ENCODE data around the gene WDR46. TPM values are rescaled to one million over a fixed set of nuclear protein-coding genes. Genes with fewer than 3 reads are reported as not detected.

WDR46 gene
- total and polyA plus RNA-seq, 2 of the 13 experiments (the other 11 are each of a cell fraction or from before 2014, with no cell fraction given) = 47.4 to 105 TPM

GRCh38 chr6:33299237-33299944, 10.4 kb upstream of the WDR46 start (continued):
- peak; percentile 97; the same call in 1 of the 2 replicates for TF ChIP-seq ZMAT3 (CRISPR knock-in tag; conservative IDR thresholded peaks at IDR 0.05)
- TF ChIP-seq RXRB (CRISPR knock-in tag; IDR thresholded peaks at IDR 0.05; ENCODE audit: borderline replicate concordance) = peak; percentile 54; the same call in 1 of the 2 replicates
- no peak; the same call in 1 of the 2 replicates for TF ChIP-seq ZNF720 (CRISPR knock-in tag; IDR thresholded peaks at IDR 0.05)
- TF ChIP-seq ZNF644 (CRISPR knock-in tag; IDR thresholded peaks at IDR 0.05; ENCODE audit: low read depth) = no peak
- no peak for TF ChIP-seq ZFP90 (CRISPR knock-in tag; IDR thresholded peaks at IDR 0.05; ENCODE audit: borderline replicate concordance)
- peak; percentile 83; the same call in 1 of the 2 replicates for TF ChIP-seq ZNF580 (CRISPR knock-in tag; IDR thresholded peaks at IDR 0.05; ENCODE audit: borderline replicate concordance, low read depth)
- TF ChIP-seq ZNF142 (CRISPR knock-in tag; IDR thresholded peaks at IDR 0.05) = peak; percentile 79; the same call in 1 of the 2 replicates
- 0 out of 2 replicates have a peak, but pooled peaks have one; percentile 17 for TF ChIP-seq HES4 (CRISPR knock-in tag; IDR thresholded peaks at IDR 0.05; ENCODE audit: borderline replicate concordance)
- TF ChIP-seq MLLT10 (CRISPR knock-in tag; IDR thresholded peaks at IDR 0.05) = no peak
- TF ChIP-seq EED (CRISPR knock-in tag; IDR thresholded peaks at IDR 0.05) = peak; percentile 85; the same call in 1 of the 2 replicates
- TF ChIP-seq DRAP1 (CRISPR knock-in tag; IDR thresholded peaks at IDR 0.05) = peak; percentile 21; the same call in 1 of the 2 replicates
- TF ChIP-seq ZNF441 (CRISPR knock-in tag; IDR thresholded peaks at IDR 0.05; ENCODE audit: borderline replicate concordance) = peak; percentile 80; the same call in 1 of the 2 replicates
- peak; percentile 69; the same call in 1 of the 2 replicates for TF ChIP-seq DR1 (CRISPR knock-in tag; IDR thresholded peaks at IDR 0.05)
- TF ChIP-seq GLMP (CRISPR knock-in tag; IDR thresholded peaks at IDR 0.05; ENCODE audit: borderline replicate concordance) = 0 out of 2 replicates have a peak, but pooled peaks have one; percentile 3
- TF ChIP-seq SOX6 (IDR thresholded peaks at IDR 0.05) = no peak
- TF ChIP-seq SOX6 (CRISPR knock-in tag; IDR thresholded peaks at IDR 0.05) = peak; percentile 79
- TF ChIP-seq ZNF781 (CRISPR knock-in tag; IDR thresholded peaks at IDR 0.05; ENCODE audit: borderline replicate concordance, not compliant biosample characterization) = peak; percentile 73
- 0 out of 2 replicates have a peak, but pooled peaks have one; percentile 75 for TF ChIP-seq ZNF20 (CRISPR knock-in tag; IDR thresholded peaks at IDR 0.05)
